CMK (cell line): ENCODE data around the gene TSGA10.
"Not testable (repeated sequence)": the region's sequence is repeated elsewhere in the genome, so short reads cannot be mapped to it uniquely, and the experiment has no call there.

Experiments
- DNase-seq: peaks from one replicate; pipeline ENCODE4 v3.0.0-alpha.2; 2010; ENCODE audit warnings: low read depth

The TSGA10 gene

DNA sequence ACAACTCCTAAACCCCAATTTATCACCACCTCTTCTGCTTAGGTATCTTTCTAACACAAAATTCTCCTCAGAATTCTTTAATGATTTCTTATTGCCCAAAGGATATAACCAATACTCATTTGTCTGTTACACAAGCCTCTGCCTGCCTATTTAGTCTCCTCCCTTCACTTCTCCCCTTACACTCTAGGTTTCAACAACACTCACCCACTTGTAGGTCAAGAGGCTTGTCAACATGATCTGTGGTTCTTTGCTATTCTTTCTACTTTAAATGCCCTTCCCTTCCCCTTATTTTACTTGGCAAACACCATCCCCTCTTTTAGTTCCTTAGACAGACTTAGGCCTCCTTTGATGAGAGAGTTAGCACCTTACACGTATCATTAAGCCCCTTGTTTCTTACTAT, 82.2 kb downstream of the TSGA10 start:
- no peak for DNase-seq

GRCh38 chr2:99067871-99068625, 86.7 kb downstream of the TSGA10 start:
- DNase-seq: no peak

- DNase-seq: no peak
Observed at GRCh38 chr2:99066075-99066958, 88.4 kb downstream of the TSGA10 start.

DNA sequence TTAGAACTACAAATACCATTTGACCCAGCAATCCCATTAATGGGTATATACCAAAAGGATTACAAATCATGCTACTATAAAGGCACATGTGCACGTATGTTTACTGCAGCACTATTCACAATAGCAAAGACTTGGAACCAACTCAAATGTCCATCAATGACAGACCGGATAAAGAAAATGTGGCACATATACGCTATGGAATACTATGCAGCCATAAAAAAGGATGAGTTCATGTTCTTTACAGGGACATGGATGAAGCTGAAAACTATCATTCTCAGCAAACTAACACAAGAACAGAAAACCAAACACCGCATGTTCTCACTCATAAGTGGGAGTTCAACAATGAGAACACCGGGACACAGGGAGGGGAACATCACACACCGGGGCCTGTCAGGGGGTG, 105.6 kb downstream of the TSGA10 start:
- not testable (repeated sequence) for DNase-seq

DNA sequence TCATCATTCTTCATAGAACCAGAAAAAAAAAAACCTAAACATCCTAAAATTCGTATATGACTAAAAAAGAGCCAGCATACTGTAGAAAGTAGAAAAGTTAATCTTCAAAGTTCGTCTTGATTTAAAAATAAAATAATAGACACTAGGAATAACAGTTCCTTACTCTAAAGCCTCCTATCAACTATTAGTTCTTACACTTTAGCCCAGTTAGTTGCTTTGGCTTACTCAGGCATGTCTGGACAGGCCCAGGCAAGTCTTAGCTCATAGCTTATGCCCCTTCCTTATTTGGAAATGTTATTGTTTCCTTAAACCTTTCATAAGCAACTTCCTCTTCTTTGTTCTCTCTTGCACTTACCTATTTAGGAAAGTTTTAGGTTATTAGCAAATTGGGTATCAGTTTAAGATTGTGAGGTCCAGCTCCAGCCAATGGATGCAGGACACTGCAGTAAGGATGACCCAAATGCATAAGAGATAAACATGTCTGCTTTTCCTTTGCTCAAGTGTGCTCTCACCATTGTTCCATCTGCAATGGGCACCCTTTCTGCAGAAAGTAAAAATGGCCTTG, 113.9 kb downstream of the TSGA10 start:
- DNase-seq: not testable (repeated sequence)

DNA sequence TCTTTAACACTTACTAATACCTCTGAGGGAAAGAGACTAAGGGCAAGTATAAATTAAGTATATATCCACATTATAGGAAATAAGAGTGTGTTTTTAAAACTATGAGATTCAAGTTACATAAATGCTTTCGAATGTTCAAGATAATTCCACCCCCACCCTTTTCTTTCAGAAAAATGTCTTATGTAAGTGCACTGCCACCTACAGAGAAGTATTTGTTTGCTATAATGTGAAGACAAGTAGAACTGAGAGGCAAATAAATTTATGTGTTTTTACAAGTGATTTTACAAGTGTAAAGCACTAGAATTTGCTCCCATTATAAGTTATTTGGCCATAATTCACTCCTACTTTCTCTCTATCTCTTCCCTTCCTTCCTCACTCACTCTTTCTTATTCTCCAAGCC, 118.8 kb downstream of the TSGA10 start:
- no peak for DNase-seq

DNA sequence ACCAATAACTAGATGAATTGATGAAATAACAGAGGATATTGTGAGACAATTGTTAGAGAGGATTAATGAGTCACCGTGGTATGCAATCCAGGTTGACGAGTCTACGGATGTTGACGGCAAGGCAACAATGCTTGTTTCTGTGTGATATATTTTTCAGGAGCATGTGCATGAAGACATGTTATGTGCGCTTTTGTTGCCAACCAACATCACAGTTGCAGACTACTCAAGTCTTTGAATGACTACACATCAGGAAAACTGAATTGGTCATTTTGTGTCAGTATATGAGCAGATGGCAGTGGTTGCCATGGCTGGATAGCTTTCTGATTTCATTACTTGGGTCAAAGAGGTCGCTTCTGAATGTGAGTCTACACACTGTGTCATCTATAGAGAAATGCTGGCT, 122.0 kb downstream of the TSGA10 start:
- no peak for DNase-seq

DNA sequence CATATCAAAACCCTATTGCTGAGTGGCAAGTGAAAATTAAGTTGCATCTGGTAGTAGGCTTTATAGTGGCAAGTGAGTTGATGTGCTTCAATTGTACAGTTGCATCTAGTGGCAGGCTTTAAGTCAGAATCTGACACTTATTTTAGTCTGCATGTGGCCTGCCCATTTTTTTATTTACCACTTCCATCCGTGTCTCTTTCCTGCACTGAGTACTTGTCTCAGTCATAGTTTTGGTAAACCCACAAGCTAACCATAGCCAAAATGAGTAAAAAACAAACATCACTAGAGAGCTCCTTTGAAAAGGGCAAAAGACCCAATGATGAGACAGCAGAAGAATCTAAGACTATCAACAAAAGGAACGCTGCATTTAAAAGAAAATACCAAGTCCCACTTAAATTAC, 122.7 kb downstream of the TSGA10 start:
- DNase-seq: no peak

GRCh38 chr2:99031481-99031880, 123.3 kb downstream of the TSGA10 start:
- DNase-seq: no peak

DNA sequence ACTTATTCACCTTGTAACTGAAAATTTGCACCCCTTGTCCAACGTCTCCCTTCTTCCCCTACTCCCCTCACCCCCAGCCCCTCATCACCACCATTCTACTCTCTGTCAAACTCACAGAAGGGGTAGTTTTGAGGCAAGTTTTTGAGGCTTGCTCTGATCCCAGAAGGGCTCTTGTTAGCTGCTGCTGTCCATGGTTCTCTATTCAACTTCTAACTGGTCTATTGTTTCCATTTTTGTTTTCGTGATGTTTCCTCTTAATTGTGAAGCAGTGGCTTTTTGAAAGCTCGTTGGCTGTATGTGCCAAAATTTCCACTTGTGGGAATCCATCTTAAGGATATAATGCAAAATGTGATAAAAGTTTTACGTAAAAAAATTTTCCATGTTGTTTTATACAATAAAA, 126.2 kb downstream of the TSGA10 start:
- DNase-seq: no peak

- no peak for DNase-seq
Observed at GRCh38 chr2:99027856-99028255, 126.9 kb downstream of the TSGA10 start.

DNA sequence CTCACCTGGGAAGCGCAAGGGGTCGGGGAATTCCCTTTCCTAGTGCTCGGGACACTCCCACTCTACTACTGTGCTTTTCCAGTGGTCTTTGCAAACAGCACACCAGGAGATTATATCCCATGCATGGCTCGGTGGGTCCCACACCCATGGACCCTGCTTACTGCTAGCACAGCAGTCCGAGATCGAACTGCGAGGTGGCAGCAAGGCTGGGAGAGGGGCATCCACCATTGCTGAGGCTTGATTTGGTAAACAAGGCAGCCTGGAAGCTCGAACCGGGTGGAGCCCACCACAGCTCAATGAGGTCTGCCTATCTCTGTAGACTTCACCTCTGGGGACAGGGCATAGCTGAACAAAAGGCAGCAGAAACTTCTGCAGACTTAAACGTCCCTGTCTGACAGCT, 154.0 kb downstream of the TSGA10 start:
- no peak for DNase-seq

DNA sequence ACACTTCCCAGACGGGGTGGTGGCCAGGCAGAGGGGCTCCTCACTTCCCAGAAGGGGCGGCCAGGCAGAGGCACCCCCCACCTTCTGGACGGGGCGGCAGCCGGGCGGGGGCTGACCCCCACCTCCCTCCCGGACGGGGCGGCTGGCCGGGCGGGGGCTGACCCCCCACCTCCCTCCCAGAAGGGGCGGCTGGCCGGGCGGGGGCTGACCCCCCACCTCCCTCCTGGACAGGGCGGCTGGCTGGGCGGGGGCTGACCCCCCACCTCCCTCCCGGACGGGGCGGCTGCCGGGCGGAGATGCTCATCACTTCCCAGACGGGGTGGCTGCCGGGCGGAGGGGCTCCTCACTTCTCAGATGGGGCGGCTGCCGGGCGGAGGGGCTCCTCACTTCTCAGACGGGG, 166.0 kb downstream of the TSGA10 start:
- not testable (repeated sequence) for DNase-seq

- no peak for DNase-seq
Observed at GRCh38 chr2:98985905-98986666, 168.7 kb downstream of the TSGA10 start.

DNA sequence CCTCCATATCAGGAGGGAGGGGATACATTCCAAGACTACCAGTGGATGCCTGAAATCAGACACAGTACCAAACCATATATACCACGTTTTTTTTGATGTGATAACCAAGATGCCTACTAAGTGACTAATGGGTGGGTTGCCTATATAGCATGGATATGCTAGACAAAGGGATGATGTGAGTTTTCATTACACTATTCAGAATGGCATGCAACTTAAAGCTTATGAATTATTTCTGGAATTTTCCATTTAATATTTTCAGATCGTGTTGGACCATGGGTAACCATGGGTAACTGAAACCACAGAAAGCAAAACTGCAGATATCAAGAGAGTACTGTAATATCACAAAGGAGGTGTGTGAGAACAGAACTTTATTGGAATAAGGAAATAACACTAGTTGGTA, 179.1 kb downstream of the TSGA10 start:
- DNase-seq: no peak

GRCh38 chr2:98972582-98973167, 182.1 kb downstream of the TSGA10 start:
- DNase-seq: no peak

GRCh38 chr2:98959810-98960507, 194.8 kb downstream of the TSGA10 start:
- DNase-seq: no peak

- DNase-seq: no peak
Observed at GRCh38 chr2:98952966-98953365, 201.8 kb downstream of the TSGA10 start.

GRCh38 chr2:98948956-98949739, 205.6 kb downstream of the TSGA10 start:
- no peak for DNase-seq

GRCh38 chr2:98947554-98947953, 207.2 kb downstream of the TSGA10 start:
- no peak for DNase-seq
